DND-41 (cell line): Measurements from ENCODE around the gene TAPT1.

ENCODE experiments used
- EZH2 ChIP-seq: IDR thresholded peaks from 3 replicates; pipeline ENCODE4 v1.6.1; 2012; ENCODE audit warnings: borderline replicate concordance, low read depth, mild to moderate bottlenecking, moderate library complexity, low read length, inconsistent platforms; ENCODE audit not compliant: severe bottlenecking
- TF ChIP-seq, protein P1 (sequence below): IDR thresholded peaks from 2 replicates; pipeline ENCODE4 v1.5.1; 2012; ENCODE audit warnings: borderline replicate concordance, low read length, moderate library complexity, mild to moderate bottlenecking; ENCODE audit not compliant: poor library complexity, severe bottlenecking; ENCODE audit errors: extremely low read depth

DNA sequence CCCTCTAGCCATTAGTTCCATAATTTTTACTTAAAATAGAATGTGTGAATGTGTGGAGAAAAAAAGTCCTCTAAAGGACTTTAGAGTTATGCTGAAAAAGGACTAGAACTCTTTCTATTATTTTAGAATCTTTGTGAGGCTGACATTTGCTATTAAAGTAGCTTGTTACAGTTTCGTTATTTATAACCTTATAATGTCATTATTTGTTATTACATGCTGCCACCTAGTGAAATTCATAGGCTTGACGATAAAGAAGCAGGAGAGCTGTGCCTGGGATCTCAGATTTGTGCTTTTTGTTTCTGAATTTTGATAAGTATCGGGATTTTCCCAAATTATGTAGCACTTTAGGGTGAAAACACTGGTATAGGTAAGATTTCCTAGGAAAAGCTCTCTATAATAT lies 38.5 kb upstream of the TAPT1 start:
- TF ChIP-seq, protein P1, sequence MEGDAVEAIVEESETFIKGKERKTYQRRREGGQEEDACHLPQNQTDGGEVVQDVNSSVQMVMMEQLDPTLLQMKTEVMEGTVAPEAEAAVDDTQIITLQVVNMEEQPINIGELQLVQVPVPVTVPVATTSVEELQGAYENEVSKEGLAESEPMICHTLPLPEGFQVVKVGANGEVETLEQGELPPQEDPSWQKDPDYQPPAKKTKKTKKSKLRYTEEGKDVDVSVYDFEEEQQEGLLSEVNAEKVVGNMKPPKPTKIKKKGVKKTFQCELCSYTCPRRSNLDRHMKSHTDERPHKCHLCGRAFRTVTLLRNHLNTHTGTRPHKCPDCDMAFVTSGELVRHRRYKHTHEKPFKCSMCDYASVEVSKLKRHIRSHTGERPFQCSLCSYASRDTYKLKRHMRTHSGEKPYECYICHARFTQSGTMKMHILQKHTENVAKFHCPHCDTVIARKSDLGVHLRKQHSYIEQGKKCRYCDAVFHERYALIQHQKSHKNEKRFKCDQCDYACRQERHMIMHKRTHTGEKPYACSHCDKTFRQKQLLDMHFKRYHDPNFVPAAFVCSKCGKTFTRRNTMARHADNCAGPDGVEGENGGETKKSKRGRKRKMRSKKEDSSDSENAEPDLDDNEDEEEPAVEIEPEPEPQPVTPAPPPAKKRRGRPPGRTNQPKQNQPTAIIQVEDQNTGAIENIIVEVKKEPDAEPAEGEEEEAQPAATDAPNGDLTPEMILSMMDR: peak; percentile 80
- TF ChIP-seq EZH2: no peak
